B cell (primary cell): Measurements from ENCODE around the gene ANKMY2. TPM values are rescaled to one million over a fixed set of nuclear protein-coding genes. Genes with fewer than 3 reads are reported as not detected.

Source experiments
- ATAC-seq: fragments of 200-7000 bp; cut with Tn5 transposase; one replicate; pipeline ENCODE4 v1.10.0; 2021; ENCODE audit warnings: low read depth, mild to moderate bottlenecking, moderate number of reproducible peaks, moderate library complexity
- CTCF ChIA-PET: fragments of 350-600 bp; sonication (Branson Sonifier 250); formaldehyde crosslinking; loops from one replicate; lab custom pipeline; 2021; ENCODE audit warnings: antibody characterized with exemption, inconsistent platforms; lab: Charles Lee
- POLR2A ChIA-PET: fragments of 350-600 bp; sonication (Branson Sonifier 250); formaldehyde crosslinking; loops from one replicate; lab custom pipeline; 2021; ENCODE audit warnings: antibody characterized with exemption; lab: Charles Lee
- DNase-seq: peaks from one replicate; pipeline ENCODE4 v3.0.0; 2013
- H2AFZ ChIP-seq: 2 replicates; pipeline ENCODE4 v1.6.1; 2012; ENCODE audit warnings: mild to moderate bottlenecking, low read depth, low read length; ENCODE audit not compliant: insufficient read depth, poor library complexity, severe bottlenecking
- H3K27ac ChIP-seq, 2 donors: 1 replicate in 1 of 2; 2 replicates in 1 of 2; pipeline ENCODE4 v1.5.1; 2012 to 2013; ENCODE audit warnings: low read length in 2 of 2, mild to moderate bottlenecking in 2 of 2, moderate library complexity in 1 of 2
- H3K27me3 ChIP-seq, 4 experiments: fragments of 200-600 bp in 1 of 4; sonication (generic) in 1 of 4; replicated peaks in 1 of 4; 1 replicate in 2 of 4; 2 replicates in 2 of 4; pipeline versions ENCODE4 v1.6.1 to v1.7.0; 2013 to 2016; ENCODE audit warnings: low read length in 3 of 4, mild to moderate bottlenecking in 2 of 4, mixed read lengths in 1 of 4, moderate library complexity in 1 of 4; ENCODE audit not compliant: insufficient read depth in 4 of 4, control insufficient read depth in 3 of 4; ENCODE audit errors: control extremely low read depth in 1 of 4
- H3K36me3 ChIP-seq, 2 experiments: replicated peaks in 1 of 2; 1 replicate in 1 of 2; 2 replicates in 1 of 2; pipeline versions ENCODE4 v1.6.1 to v1.7.1; 2013; ENCODE audit warnings: low read length in 1 of 2; ENCODE audit not compliant: insufficient read depth in 2 of 2, control insufficient read depth in 1 of 2; ENCODE audit errors: control extremely low read depth in 1 of 2, extremely low read depth in 1 of 2
- H3K4me1 ChIP-seq, 2 donors: fragments of 200-600 bp in 1 of 2; sonication (generic) in 1 of 2; 1 replicate in 1 of 2; 2 replicates in 1 of 2; pipeline versions ENCODE4 v1.5.1 to v1.6.1; 2013 to 2017; ENCODE audit warnings: low read length in 2 of 2; ENCODE audit not compliant: control insufficient read depth in 2 of 2, insufficient read depth in 2 of 2
- H3K4me2 ChIP-seq: replicated peaks from 2 replicates; pipeline ENCODE3; 2012; ENCODE audit warnings: mild to moderate bottlenecking, low read depth, low read length; ENCODE audit not compliant: poor library complexity, severe bottlenecking
- H3K4me3 ChIP-seq, 5 experiments: fragments of 200-600 bp in 1 of 5; sonication (generic) in 1 of 5; 1 replicate in 3 of 5; 2 replicates in 2 of 5; pipeline versions ENCODE4 v1.5.1 to v1.7.0; 2011 to 2016; ENCODE audit warnings: low read length in 4 of 5, mild to moderate bottlenecking in 4 of 5, low read depth in 2 of 5, control low read depth in 1 of 5, moderate library complexity in 1 of 5; ENCODE audit not compliant: insufficient read depth in 1 of 5; ENCODE audit errors: control extremely low read depth in 1 of 5, extremely low read depth in 1 of 5
- H3K79me2 ChIP-seq: fragments of 200-600 bp; sonication (generic); one replicate; pipeline ENCODE4 v1.6.0; 2016; ENCODE audit warnings: low read length; ENCODE audit not compliant: control insufficient read depth, insufficient read depth
- H3K9ac ChIP-seq: fragments of 200-600 bp; sonication (generic); 2 replicates; pipeline ENCODE4 v1.6.1; 2017; ENCODE audit warnings: mild to moderate bottlenecking, low read length, moderate library complexity
- H3K9me3 ChIP-seq, 3 donors: one replicate each; pipeline versions ENCODE4 v1.6.1 to v1.7.1; 2013; ENCODE audit warnings: low read length in 2 of 3; ENCODE audit not compliant: control insufficient read depth in 2 of 3, insufficient read depth in 1 of 3; ENCODE audit errors: control extremely low read depth in 1 of 3
- H4K20me1 ChIP-seq: 2 replicates; pipeline ENCODE4 v1.6.0; 2012; ENCODE audit warnings: mild to moderate bottlenecking, low read length; ENCODE audit not compliant: insufficient read depth, control insufficient read depth, poor library complexity, severe bottlenecking
- H3K27ac Mint-ChIP-seq: one replicate; pipeline ENCODE4 v1.8.0; 2021; ENCODE audit warnings: mixed read lengths
- H3K27me3 Mint-ChIP-seq: one replicate; pipeline ENCODE4 v1.8.0; 2021; ENCODE audit warnings: mixed read lengths
- H3K4me1 Mint-ChIP-seq: one replicate; pipeline ENCODE4 v1.8.0; 2021; ENCODE audit warnings: mixed read lengths
- H3K4me3 Mint-ChIP-seq: one replicate; pipeline ENCODE4 v1.8.0; 2021; ENCODE audit warnings: mixed read lengths
- H3K9me3 Mint-ChIP-seq: one replicate; pipeline ENCODE4 v1.8.0; 2022; ENCODE audit warnings: mixed read lengths; ENCODE audit not compliant: insufficient read depth
- EZH2 ChIP-seq: IDR thresholded peaks from 2 replicates; pipeline ENCODE4 v1.6.1; 2012; ENCODE audit warnings: borderline replicate concordance, low read depth, mild to moderate bottlenecking, moderate library complexity, low read length; ENCODE audit not compliant: insufficient read depth, poor library complexity, severe bottlenecking
- WGBS: methylation state at CpG from one replicate; pipeline ENCODE4 v1.1.5; 2013; ENCODE audit warnings: missing lambda C conversion rate; ENCODE audit not compliant: insufficient coverage; 5-methylcytosine and 5-hydroxymethylcytosine counted together
- intact Hi-C: fragments of 100-400 bp; cut with micrococcal nuclease; formaldehyde crosslinking; loops from one replicate; pipeline ENCODE4 v1.10.0; 2022
- polyA plus RNA-seq: library from polyadenylated mRNA; depleted of rRNA; stranded (reverse); fragments of >200 nt; gene quantifications from 2 replicates; pipeline ENCODE4 v1.2.3, GENCODE V29; 2012
- total RNA-seq, 2 donors: library from RNA; stranded (reverse); fragments of 120-200 nt in 1 of 2; gene quantifications; 1 replicate in 1 of 2; 2 replicates in 1 of 2; pipeline versions ENCODE4 v1.2.3 to v1.2.4, GENCODE V29; 2013 to 2022
- TF ChIP-seq, protein P1 (sequence below): fragments of 200-600 bp; IDR thresholded peaks from one replicate; pipeline ENCODE4 v1.8.0; 2022; ENCODE audit warnings: antibody characterized with exemption, mild to moderate bottlenecking

Gene ANKMY2
- total and polyA plus RNA-seq, 2 donors (not counting 1 experiment from before 2014, with no cell fraction given): 7.6 to 17.8 TPM

DNA sequence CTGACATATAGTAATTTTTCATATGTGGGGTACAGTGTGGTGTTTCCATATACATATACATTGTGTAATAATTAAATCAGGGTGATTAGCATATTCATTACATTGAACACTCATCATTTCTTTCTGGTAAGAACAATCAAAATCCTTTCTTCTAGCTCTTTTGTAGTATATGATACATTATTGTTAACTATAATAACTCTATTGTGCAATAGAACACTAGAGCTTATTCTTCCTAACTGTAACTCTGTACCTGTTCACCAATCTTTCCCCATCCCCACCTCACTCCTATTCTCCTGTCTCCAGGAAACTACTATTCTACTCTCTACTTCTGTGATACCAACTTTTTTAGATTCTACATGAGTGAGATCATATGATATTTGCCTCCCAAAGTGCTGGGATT, 9.8 kb upstream of the ANKMY2 start:
- H3K36me3 ChIP-seq: no peaks in the 10 kb centered on the region
- DNase-seq: no peak
- no peaks in the 10 kb centered on the region for H3K27me3 Mint-ChIP-seq
- peaks cover 82% of the 10 kb centered on the region for H3K79me2 ChIP-seq
- H3K27me3 ChIP-seq: no peaks in the 10 kb centered on the region
- H4K20me1 ChIP-seq: peaks cover 50% of the 10 kb centered on the region
- H3K27ac ChIP-seq: no peak overlapping the region
- no peak overlapping the region for H2AFZ ChIP-seq
- no peak overlapping the region for H3K4me3 Mint-ChIP-seq
- no peak overlapping the region for H3K9ac ChIP-seq
- intact Hi-C loops: no loop called here
- no peak overlapping the region for H3K27ac Mint-ChIP-seq
- peaks cover 25% of the 10 kb centered on the region for H3K4me1 Mint-ChIP-seq
- peaks cover 0 to 6% of the 10 kb centered on the region in 2 donors for H3K4me1 ChIP-seq
- TF ChIP-seq, protein P1, sequence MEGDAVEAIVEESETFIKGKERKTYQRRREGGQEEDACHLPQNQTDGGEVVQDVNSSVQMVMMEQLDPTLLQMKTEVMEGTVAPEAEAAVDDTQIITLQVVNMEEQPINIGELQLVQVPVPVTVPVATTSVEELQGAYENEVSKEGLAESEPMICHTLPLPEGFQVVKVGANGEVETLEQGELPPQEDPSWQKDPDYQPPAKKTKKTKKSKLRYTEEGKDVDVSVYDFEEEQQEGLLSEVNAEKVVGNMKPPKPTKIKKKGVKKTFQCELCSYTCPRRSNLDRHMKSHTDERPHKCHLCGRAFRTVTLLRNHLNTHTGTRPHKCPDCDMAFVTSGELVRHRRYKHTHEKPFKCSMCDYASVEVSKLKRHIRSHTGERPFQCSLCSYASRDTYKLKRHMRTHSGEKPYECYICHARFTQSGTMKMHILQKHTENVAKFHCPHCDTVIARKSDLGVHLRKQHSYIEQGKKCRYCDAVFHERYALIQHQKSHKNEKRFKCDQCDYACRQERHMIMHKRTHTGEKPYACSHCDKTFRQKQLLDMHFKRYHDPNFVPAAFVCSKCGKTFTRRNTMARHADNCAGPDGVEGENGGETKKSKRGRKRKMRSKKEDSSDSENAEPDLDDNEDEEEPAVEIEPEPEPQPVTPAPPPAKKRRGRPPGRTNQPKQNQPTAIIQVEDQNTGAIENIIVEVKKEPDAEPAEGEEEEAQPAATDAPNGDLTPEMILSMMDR: no peak
- TF ChIP-seq EZH2: no peak
- no peak for ATAC-seq
- H3K4me2 ChIP-seq: no peak overlapping the region
- POLR2A ChIA-PET: no interaction called here
- CTCF ChIA-PET: no interaction called here
- H3K9me3 ChIP-seq: no peaks in the 10 kb centered on the region
- no peaks in the 10 kb centered on the region for H3K9me3 Mint-ChIP-seq
- no peak overlapping the region for H3K4me3 ChIP-seq

DNA sequence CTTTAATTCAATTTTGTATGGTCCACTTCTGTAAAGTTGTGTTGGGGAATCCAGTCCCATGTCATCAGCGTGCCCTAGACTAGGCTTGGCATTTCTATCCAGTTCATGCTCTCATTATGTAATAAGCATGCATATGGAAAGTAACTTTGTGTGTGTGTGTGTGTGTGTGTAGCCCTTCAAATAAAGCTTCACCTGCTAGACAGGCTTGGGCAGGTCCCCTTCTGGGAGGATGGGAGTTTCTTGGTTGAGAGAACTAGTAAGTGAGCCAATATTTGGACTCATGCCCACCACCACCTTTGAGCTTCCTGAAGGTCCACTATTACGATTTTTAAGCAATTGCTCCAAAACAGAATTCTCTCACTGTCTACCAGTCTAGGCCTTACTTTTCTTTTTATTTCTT, 7.3 kb upstream of the ANKMY2 start:
- Mint-ChIP-seq H3K27me3 (no peaks in the 10 kb centered on the region), H3K9me3 (no peaks in the 10 kb centered on the region), H3K27ac (no peak overlapping the region), H3K4me1 (peaks cover 39% of the 10 kb centered on the region), H3K4me3 (no peak overlapping the region)
- Histone ChIP-seq H3K4me2 (no peak overlapping the region), H2AFZ (no peak overlapping the region), H3K27me3 (no peaks in the 10 kb centered on the region), H4K20me1 (peaks cover 50% of the 10 kb centered on the region), H3K9ac (no peak overlapping the region), H3K36me3 (no peaks in the 10 kb centered on the region), H3K9me3 (no peaks in the 10 kb centered on the region), H3K79me2 (peaks cover 99% of the 10 kb centered on the region), H3K4me3 (no peak overlapping the region), H3K27ac (no peak overlapping the region), H3K4me1 (peaks cover 2 to 7% of the 10 kb centered on the region in 2 donors)
- ATAC-seq: no peak
- intact Hi-C loops: no loop called here
- ChIA-PET CTCF (no interaction called here), POLR2A (no interaction called here)
- no peak for TF ChIP-seq EZH2
- TF ChIP-seq, protein P1: no peak
- no peak for DNase-seq
- WGBS: no CpG with 5 or more reads among the region's 2 CpGs
